ENCODE results near the gene GABBR2. TPM values are rescaled to one million over a fixed set of nuclear protein-coding genes. Genes with fewer than 3 reads are reported as not detected.

The GABBR2 gene
- total and polyA plus RNA-seq, 9 of the 15 experiments (the other 6 are each of a cell fraction or from before 2014, with no cell fraction given), result 0.15 to 1.9 (median 0.32) TPM

DNA sequence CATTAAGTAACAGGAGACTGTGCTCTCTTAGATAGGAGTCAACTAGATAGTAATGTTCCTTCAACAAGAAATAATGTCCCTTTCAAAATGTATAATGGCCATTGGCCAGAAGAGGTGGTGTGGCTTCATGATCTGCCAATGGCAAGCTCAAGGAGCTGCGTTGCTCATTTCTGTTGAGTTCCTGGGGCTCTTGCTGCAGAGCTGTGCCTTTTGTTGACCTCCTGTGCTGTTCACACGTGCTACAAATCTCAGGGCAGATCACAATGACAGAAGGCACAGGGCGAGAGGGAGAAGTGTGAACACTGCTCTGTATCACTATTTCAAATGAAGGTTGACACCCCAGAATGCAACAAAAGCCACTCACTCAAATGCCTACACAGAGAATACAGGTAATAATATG lies 437.3 kb downstream of the GABBR2 start (continued):
- TF ChIP-seq TCF7L2 (IDR thresholded peaks at IDR 0.05; ENCODE audit: low read depth, low read length) (no peak), BHLHE40 (IDR thresholded peaks at IDR 0.05; ENCODE audit: low read length) (peak; percentile 52; the same call in 1 of the 2 replicates), L3MBTL2 (IDR thresholded peaks at IDR 0.05) (peak; percentile 73), NFYB (IDR thresholded peaks at IDR 0.05; ENCODE audit: extremely low read depth, insufficient read length) (peak; percentile 54), TAF7 (tag; IDR thresholded peaks at IDR 0.05) (no peak), NRF1 (conservative IDR thresholded peaks at IDR 0.05 in 1 of 2, IDR thresholded peaks at IDR 0.05 in 1 of 2) (peak in 1 of 2 experiments; percentile 27; a peak in 1 of 4 replicates)
- TF ChIP-seq, protein P1, sequence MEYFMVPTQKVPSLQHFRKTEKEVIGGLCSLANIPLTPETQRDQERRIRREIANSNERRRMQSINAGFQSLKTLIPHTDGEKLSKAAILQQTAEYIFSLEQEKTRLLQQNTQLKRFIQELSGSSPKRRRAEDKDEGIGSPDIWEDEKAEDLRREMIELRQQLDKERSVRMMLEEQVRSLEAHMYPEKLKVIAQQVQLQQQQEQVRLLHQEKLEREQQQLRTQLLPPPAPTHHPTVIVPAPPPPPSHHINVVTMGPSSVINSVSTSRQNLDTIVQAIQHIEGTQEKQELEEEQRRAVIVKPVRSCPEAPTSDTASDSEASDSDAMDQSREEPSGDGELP (CRISPR knock-in tag; IDR thresholded peaks at IDR 0.05; ENCODE audit: borderline replicate concordance), result no peak
- TF ChIP-seq, protein P2, sequence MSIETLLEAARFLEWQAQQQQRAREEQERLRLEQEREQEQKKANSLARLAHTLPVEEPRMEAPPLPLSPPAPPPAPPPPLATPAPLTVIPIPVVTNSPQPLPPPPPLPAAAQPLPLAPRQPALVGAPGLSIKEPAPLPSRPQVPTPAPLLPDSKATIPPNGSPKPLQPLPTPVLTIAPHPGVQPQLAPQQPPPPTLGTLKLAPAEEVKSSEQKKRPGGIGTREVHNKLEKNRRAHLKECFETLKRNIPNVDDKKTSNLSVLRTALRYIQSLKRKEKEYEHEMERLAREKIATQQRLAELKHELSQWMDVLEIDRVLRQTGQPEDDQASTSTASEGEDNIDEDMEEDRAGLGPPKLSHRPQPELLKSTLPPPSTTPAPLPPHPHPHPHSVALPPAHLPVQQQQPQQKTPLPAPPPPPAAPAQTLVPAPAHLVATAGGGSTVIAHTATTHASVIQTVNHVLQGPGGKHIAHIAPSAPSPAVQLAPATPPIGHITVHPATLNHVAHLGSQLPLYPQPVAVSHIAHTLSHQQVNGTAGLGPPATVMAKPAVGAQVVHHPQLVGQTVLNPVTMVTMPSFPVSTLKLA (conservative IDR thresholded peaks at IDR 0.05), result peak; percentile 52 to 59
- TF ChIP-seq, protein P3, sequence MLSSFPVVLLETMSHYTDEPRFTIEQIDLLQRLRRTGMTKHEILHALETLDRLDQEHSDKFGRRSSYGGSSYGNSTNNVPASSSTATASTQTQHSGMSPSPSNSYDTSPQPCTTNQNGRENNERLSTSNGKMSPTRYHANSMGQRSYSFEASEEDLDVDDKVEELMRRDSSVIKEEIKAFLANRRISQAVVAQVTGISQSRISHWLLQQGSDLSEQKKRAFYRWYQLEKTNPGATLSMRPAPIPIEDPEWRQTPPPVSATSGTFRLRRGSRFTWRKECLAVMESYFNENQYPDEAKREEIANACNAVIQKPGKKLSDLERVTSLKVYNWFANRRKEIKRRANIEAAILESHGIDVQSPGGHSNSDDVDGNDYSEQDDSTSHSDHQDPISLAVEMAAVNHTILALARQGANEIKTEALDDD (IDR thresholded peaks at IDR 0.05), result peak; percentile 33; the same call in 1 of the 2 replicates
- TF ChIP-seq, protein P4, sequence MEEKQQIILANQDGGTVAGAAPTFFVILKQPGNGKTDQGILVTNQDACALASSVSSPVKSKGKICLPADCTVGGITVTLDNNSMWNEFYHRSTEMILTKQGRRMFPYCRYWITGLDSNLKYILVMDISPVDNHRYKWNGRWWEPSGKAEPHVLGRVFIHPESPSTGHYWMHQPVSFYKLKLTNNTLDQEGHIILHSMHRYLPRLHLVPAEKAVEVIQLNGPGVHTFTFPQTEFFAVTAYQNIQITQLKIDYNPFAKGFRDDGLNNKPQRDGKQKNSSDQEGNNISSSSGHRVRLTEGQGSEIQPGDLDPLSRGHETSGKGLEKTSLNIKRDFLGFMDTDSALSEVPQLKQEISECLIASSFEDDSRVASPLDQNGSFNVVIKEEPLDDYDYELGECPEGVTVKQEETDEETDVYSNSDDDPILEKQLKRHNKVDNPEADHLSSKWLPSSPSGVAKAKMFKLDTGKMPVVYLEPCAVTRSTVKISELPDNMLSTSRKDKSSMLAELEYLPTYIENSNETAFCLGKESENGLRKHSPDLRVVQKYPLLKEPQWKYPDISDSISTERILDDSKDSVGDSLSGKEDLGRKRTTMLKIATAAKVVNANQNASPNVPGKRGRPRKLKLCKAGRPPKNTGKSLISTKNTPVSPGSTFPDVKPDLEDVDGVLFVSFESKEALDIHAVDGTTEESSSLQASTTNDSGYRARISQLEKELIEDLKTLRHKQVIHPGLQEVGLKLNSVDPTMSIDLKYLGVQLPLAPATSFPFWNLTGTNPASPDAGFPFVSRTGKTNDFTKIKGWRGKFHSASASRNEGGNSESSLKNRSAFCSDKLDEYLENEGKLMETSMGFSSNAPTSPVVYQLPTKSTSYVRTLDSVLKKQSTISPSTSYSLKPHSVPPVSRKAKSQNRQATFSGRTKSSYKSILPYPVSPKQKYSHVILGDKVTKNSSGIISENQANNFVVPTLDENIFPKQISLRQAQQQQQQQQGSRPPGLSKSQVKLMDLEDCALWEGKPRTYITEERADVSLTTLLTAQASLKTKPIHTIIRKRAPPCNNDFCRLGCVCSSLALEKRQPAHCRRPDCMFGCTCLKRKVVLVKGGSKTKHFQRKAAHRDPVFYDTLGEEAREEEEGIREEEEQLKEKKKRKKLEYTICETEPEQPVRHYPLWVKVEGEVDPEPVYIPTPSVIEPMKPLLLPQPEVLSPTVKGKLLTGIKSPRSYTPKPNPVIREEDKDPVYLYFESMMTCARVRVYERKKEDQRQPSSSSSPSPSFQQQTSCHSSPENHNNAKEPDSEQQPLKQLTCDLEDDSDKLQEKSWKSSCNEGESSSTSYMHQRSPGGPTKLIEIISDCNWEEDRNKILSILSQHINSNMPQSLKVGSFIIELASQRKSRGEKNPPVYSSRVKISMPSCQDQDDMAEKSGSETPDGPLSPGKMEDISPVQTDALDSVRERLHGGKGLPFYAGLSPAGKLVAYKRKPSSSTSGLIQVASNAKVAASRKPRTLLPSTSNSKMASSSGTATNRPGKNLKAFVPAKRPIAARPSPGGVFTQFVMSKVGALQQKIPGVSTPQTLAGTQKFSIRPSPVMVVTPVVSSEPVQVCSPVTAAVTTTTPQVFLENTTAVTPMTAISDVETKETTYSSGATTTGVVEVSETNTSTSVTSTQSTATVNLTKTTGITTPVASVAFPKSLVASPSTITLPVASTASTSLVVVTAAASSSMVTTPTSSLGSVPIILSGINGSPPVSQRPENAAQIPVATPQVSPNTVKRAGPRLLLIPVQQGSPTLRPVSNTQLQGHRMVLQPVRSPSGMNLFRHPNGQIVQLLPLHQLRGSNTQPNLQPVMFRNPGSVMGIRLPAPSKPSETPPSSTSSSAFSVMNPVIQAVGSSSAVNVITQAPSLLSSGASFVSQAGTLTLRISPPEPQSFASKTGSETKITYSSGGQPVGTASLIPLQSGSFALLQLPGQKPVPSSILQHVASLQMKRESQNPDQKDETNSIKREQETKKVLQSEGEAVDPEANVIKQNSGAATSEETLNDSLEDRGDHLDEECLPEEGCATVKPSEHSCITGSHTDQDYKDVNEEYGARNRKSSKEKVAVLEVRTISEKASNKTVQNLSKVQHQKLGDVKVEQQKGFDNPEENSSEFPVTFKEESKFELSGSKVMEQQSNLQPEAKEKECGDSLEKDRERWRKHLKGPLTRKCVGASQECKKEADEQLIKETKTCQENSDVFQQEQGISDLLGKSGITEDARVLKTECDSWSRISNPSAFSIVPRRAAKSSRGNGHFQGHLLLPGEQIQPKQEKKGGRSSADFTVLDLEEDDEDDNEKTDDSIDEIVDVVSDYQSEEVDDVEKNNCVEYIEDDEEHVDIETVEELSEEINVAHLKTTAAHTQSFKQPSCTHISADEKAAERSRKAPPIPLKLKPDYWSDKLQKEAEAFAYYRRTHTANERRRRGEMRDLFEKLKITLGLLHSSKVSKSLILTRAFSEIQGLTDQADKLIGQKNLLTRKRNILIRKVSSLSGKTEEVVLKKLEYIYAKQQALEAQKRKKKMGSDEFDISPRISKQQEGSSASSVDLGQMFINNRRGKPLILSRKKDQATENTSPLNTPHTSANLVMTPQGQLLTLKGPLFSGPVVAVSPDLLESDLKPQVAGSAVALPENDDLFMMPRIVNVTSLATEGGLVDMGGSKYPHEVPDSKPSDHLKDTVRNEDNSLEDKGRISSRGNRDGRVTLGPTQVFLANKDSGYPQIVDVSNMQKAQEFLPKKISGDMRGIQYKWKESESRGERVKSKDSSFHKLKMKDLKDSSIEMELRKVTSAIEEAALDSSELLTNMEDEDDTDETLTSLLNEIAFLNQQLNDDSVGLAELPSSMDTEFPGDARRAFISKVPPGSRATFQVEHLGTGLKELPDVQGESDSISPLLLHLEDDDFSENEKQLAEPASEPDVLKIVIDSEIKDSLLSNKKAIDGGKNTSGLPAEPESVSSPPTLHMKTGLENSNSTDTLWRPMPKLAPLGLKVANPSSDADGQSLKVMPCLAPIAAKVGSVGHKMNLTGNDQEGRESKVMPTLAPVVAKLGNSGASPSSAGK (IDR thresholded peaks at IDR 0.05), result peak; percentile 76

Measured in K562 (cell line).